ENCODE measurements around the gene STAG3. TPM values are rescaled to one million over a fixed set of nuclear protein-coding genes. Genes with fewer than 3 reads are reported as not detected.

STAG3 gene, protein sequence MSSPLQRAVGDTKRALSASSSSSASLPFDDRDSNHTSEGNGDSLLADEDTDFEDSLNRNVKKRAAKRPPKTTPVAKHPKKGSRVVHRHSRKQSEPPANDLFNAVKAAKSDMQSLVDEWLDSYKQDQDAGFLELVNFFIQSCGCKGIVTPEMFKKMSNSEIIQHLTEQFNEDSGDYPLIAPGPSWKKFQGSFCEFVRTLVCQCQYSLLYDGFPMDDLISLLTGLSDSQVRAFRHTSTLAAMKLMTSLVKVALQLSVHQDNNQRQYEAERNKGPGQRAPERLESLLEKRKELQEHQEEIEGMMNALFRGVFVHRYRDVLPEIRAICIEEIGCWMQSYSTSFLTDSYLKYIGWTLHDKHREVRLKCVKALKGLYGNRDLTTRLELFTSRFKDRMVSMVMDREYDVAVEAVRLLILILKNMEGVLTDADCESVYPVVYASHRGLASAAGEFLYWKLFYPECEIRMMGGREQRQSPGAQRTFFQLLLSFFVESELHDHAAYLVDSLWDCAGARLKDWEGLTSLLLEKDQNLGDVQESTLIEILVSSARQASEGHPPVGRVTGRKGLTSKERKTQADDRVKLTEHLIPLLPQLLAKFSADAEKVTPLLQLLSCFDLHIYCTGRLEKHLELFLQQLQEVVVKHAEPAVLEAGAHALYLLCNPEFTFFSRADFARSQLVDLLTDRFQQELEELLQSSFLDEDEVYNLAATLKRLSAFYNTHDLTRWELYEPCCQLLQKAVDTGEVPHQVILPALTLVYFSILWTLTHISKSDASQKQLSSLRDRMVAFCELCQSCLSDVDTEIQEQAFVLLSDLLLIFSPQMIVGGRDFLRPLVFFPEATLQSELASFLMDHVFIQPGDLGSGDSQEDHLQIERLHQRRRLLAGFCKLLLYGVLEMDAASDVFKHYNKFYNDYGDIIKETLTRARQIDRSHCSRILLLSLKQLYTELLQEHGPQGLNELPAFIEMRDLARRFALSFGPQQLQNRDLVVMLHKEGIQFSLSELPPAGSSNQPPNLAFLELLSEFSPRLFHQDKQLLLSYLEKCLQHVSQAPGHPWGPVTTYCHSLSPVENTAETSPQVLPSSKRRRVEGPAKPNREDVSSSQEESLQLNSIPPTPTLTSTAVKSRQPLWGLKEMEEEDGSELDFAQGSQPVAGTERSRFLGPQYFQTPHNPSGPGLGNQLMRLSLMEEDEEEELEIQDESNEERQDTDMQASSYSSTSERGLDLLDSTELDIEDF
- total RNA-seq, result 0.12 and 0.32 TPM in 2 replicates

DNA sequence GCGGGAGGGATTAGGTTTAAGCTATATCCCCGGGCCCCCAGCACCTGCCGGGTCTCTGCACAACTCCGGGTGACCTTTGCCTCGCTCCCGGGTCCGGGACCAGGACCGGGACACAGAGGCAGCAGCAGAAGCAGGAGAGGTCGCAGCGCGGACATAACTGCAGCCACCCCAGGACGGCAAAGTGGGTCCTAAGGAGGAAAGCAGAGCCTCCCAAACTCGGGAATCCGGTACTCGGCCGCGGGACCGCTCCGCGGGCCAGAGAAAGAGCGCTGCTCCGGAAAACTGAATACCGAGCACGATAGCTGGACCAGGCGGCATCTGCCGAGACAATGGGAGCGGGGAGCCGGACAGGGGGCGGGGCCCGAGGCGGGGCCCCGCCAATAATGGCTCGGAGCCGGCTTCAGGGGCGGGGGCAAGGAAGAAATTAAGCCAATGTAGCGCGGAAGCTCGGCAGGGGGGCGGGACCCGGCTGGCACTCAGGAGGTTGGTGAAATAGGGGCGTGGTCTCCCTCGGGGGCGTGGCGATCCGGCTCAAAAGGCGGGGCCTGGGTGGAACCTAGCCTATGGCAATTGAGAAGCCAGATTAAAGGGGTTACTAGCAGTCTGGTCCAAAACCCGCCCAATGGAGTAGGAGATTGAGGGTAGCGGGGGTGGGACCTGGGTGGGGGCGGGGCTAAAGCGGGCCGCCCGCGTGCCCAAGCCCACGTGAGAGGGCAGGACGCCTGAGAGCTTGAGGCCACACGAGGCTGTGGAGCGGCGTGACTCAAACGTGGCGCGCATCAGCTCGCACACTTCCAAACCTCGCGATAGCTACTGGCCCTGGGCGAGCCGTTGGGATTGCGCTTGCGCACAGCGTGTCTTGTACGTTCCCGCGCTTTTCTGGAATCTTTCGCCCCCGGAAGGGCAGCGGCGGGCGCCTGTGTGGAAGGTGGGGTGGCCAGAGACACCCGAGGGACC is at the start of gene STAG3, which contains the start of gene GPC2:
Gene STAG3 (plus strand): TSS at position 874 of the 957 bp plus-strand sequence. CDS start 2,639 bp downstream, outside the sequence.
Gene GPC2 (minus strand): TSS at position 337 of the 957 bp plus-strand sequence. CDS start 182 bp downstream, at position 155.

DNA sequence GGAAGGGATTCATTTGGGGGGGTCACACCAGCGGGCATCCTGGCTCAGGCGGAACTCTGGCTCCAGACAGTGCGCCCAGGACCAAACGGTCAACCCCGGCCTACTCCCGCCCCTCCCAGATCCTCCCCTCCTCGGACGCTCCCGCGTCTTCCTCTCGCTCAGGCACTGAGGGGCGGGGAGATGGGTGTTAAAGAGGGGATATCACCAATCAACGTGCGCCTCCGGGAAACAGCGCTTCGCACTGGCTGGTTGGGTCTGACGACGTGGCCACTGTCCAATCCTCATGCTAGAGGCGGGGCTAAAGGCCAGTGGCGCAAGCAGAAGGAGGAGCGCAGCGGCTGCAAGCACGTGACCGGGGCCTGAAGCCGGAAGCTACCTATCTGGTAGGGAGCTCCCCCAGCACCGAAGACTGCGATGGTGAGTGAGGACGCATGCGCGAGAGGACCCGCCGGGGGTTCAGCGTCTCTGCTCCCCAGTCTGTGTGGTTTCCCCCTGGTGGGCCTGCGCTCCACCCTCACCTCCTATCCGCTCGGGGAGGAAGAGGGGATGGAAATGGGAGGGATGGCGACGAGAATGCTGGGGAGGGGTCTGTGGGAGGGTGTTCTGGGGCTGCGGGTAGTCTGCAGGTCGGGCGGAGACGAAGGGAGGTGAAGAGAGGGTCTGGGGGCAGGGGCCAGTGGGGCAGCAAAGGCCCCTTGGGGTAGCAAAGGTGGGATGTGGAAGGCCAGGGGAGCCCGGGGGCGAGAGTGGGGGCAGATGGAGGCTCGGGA is 29.0 kb upstream of the STAG3 start, which contains the start of gene LAMTOR4:
Gene LAMTOR4 (plus strand): TSS at position 360 of the 770 bp plus-strand sequence. CDS start 55 bp downstream, at position 415.

DNA sequence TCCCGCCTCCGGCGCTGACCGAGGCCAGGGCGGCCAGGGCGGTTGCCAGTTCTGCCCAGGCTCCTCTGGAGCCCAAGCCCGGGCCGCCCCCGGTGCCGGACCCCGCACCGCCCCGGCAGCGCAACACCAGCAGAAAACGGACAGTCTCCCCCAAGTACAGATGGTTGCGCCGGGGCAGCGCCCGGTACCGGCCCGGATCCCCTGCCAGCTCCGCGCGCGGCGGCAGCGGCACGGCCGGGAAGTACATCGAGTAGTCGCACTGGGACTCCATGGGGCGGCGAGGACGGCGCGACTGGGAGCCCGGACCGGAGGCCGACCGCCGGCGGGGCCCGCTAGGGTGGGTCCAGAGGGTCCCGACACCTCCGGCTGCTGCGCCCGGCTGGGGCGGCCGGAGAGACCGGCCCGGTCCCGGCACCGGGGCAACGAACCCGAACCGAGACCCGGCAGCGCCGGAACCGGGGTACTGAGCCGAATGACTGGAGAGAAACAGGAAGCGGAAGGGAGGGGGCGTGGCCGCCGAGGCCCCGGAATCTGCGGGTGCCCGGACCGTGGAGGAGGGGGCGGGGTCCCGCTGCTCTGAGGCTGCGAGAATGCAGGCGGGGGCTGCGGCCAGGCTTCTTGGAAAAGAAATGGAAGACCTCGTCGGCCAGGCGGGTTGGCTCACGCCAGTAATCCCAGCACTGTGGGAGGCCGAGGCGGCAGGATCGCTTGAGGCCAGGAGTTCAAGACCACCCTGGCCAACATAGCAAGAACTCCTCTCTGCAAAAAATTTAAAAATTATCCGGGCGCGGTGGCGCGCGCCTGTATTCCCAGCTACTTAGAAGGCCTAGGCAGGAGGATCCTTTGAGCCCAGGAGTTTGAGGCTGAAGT is 19.3 kb upstream of the STAG3 start, which contains the start of gene TRAPPC14:
Gene TRAPPC14 (minus strand): TSS at position 495 of the 870 bp plus-strand sequence. CDS start 224 bp downstream, at position 271.

DNA sequence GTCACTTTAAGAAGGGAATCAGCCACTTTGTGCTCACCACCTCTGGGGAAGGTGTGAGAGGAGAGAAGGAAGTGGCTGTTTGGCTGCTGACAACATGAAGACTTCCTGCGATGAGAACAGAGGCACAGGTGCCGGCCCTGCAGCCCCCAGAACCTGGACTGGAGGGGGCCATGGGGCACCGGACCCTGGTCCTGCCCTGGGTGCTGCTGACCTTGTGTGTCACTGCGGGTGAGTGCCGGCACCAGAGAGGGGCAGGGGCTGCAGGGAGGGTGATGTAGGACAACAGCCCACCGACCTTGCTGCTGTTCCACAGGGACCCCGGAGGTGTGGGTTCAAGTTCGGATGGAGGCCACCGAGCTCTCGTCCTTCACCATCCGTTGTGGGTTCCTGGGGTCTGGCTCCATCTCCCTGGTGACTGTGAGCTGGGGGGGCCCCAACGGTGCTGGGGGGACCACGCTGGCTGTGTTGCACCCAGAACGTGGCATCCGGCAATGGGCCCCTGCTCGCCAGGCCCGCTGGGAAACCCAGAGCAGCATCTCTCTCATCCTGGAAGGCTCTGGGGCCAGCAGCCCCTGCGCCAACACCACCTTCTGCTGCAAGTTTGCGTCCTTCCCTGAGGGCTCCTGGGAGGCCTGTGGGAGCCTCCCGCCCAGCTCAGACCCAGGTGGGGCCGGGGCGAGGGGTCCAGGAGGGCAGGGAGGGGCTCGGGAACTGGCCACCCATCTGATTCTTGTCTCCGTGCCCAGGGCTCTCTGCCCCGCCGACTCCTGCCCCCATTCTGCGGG is 42.3 kb downstream of the STAG3 start, which contains the start of gene PVRIG:
Gene PVRIG (plus strand): TSS at position 149 of the 785 bp plus-strand sequence. CDS start 22 bp downstream, at position 171.

Other genes with a start within 250 kb of the STAG3 start
- gene GJC3, start 248.3 kb upstream of the STAG3 start, total RNA-seq, result not detected in 2 replicates
- gene AZGP1, start 201.9 kb upstream of the STAG3 start, total RNA-seq, result 0.12 TPM in 1 of 2 replicates, not detected in the other
- gene ZKSCAN1, start 162.3 kb upstream of the STAG3 start, total RNA-seq, result 42.1 and 62.0 TPM in 2 replicates
- 10.9 and 17.4 TPM in 2 replicates for gene ZSCAN21, start 128.1 kb upstream of the STAG3 start, total RNA-seq
- 23.3 and 31.5 TPM in 2 replicates for gene ZNF3, start 96.2 kb upstream of the STAG3 start, total RNA-seq
- gene COPS6, start 88.9 kb upstream of the STAG3 start, total RNA-seq, result 32.3 and 42.3 TPM in 2 replicates
- gene MCM7, start 76.5 kb upstream of the STAG3 start, total RNA-seq, result 12.5 and 12.8 TPM in 2 replicates
- 15.7 and 23.4 TPM in 2 replicates for gene AP4M1, start 76.3 kb upstream of the STAG3 start, total RNA-seq
- 39.9 and 40.7 TPM in 2 replicates for gene TAF6, start 58.6 kb upstream of the STAG3 start, total RNA-seq
- 29.4 and 31.0 TPM in 2 replicates for gene CNPY4, start 58.3 kb upstream of the STAG3 start, total RNA-seq
- 1.8 and 2.9 TPM in 2 replicates for gene MBLAC1, start 51.0 kb upstream of the STAG3 start, total RNA-seq
- gene LAMTOR4, start 29.0 kb upstream of the STAG3 start, total RNA-seq, result 54.8 and 60.7 TPM in 2 replicates
- gene TRAPPC14, start 19.2 kb upstream of the STAG3 start, total RNA-seq, result 10.3 and 14.3 TPM in 2 replicates
- gene GAL3ST4, start 9.3 kb upstream of the STAG3 start, total RNA-seq, result 3.6 and 4.9 TPM in 2 replicates
- 0.73 and 1.6 TPM in 2 replicates for gene GPC2, start 537 bp upstream of the STAG3 start, total RNA-seq
- gene PVRIG, start 42.0 kb downstream of the STAG3 start, total RNA-seq, result not detected in 2 replicates
- not detected in 2 replicates for gene SPDYE3, start 129.8 kb downstream of the STAG3 start, total RNA-seq
- 10.7 and 13.4 TPM in 2 replicates for gene PILRB, start 180.2 kb downstream of the STAG3 start, total RNA-seq
- gene PILRA, start 195.6 kb downstream of the STAG3 start, total RNA-seq, result 0.36 TPM in 1 of 2 replicates, not detected in the other

Measured in hair follicle dermal papilla cell (primary cell).